DND-41 (cell line): Measurements from ENCODE around the gene GPER1.

Experiments
- ATAC-seq: fragments of 200-7000 bp; cut with Tn5 transposase; 3 replicates; pipeline ENCODE4 v1.9.1; 2021; ENCODE audit warnings: low read depth; ENCODE audit not compliant: insufficient read depth
- DNase-seq: peaks from one replicate; pipeline ENCODE4 v3.0.0-alpha.2; 2020
- H2AFZ ChIP-seq: 2 replicates; pipeline ENCODE4 v1.6.0; 2012; ENCODE audit warnings: low read depth, low read length
- H3K27ac ChIP-seq: 2 replicates; pipeline ENCODE4 v1.5.1; 2012; ENCODE audit warnings: low read length, inconsistent platforms
- H3K27me3 ChIP-seq: fragments of 200-600 bp; sonication (generic); 2 replicates; pipeline ENCODE4 v1.6.0; 2012; ENCODE audit warnings: low read length, mild to moderate bottlenecking, inconsistent platforms; ENCODE audit not compliant: insufficient read depth, poor library complexity
- H3K36me3 ChIP-seq: 2 replicates; pipeline ENCODE4 v1.5.1; 2012; ENCODE audit warnings: low read length, inconsistent platforms; ENCODE audit not compliant: insufficient read depth
- H3K4me1 ChIP-seq: 2 replicates; pipeline ENCODE4 v1.5.1; 2012; ENCODE audit warnings: mild to moderate bottlenecking, low read length; ENCODE audit not compliant: insufficient read depth
- H3K4me2 ChIP-seq: 2 replicates; pipeline ENCODE4 v1.6.0; 2012; ENCODE audit warnings: mild to moderate bottlenecking, moderate library complexity, low read length, inconsistent platforms; ENCODE audit not compliant: insufficient read depth
- H3K4me3 ChIP-seq, 2 experiments: fragments of 200-600 bp in 1 of 2; shearing (Covaris generic) in 1 of 2; 2 replicates each; pipeline ENCODE4 v1.5.1; 2012 to 2016; ENCODE audit warnings: inconsistent platforms in 2 of 2, low read length in 2 of 2, mild to moderate bottlenecking in 2 of 2, low read depth in 1 of 2, moderate library complexity in 1 of 2
- H3K79me2 ChIP-seq: 2 replicates; pipeline ENCODE4 v1.6.0; 2012; ENCODE audit warnings: low read length, inconsistent platforms; ENCODE audit not compliant: insufficient read depth
- H3K9ac ChIP-seq: 2 replicates; pipeline ENCODE4 v1.6.0; 2012; ENCODE audit warnings: low read depth, mild to moderate bottlenecking, inconsistent platforms, low read length, moderate library complexity
- H3K9me3 ChIP-seq: 2 replicates; pipeline ENCODE4 v1.5.1; 2012; ENCODE audit warnings: low read length, moderate library complexity, mild to moderate bottlenecking, inconsistent platforms; ENCODE audit not compliant: insufficient read depth, severe bottlenecking
- H4K20me1 ChIP-seq: 2 replicates; pipeline ENCODE4 v1.6.0; 2012; ENCODE audit warnings: low read length; ENCODE audit not compliant: insufficient read depth
- CTCF ChIP-seq: IDR thresholded peaks from 2 replicates; pipeline ENCODE4 v1.5.1; 2012; ENCODE audit warnings: borderline replicate concordance, low read length, moderate library complexity, mild to moderate bottlenecking; ENCODE audit not compliant: poor library complexity, severe bottlenecking; ENCODE audit errors: extremely low read depth
- EZH2 ChIP-seq: IDR thresholded peaks from 3 replicates; pipeline ENCODE4 v1.6.1; 2012; ENCODE audit warnings: borderline replicate concordance, low read depth, mild to moderate bottlenecking, moderate library complexity, low read length, inconsistent platforms; ENCODE audit not compliant: severe bottlenecking

Gene GPER1

GRCh38 chr7:1054438-1054837 is 33.5 kb upstream of the GPER1 start:
- Histone ChIP-seq H3K27me3 (no peaks in the 10 kb centered on the region), H3K36me3 (peaks cover 8% of the 10 kb centered on the region), H3K27ac (no peak overlapping the region), H3K4me3 (no peak overlapping the region), H3K4me2 (no peak overlapping the region), H3K4me1 (no peaks in the 10 kb centered on the region), H3K79me2 (no peaks in the 10 kb centered on the region), H3K9ac (no peak overlapping the region), H4K20me1 (peaks cover 34% of the 10 kb centered on the region), H3K9me3 (no peaks in the 10 kb centered on the region), H2AFZ (no peak overlapping the region)
- TF ChIP-seq CTCF (no peak), EZH2 (no peak)
- DNase-seq (no peak), ATAC-seq (no peak)

- H3K4me2 ChIP-seq: no peak overlapping the region
- H3K9me3 ChIP-seq: no peaks in the 10 kb centered on the region
- H3K27ac ChIP-seq: no peak overlapping the region
- no peak overlapping the region for H3K9ac ChIP-seq
- H3K27me3 ChIP-seq: no peaks in the 10 kb centered on the region
- H2AFZ ChIP-seq: no peak overlapping the region
- H3K4me3 ChIP-seq: no peak overlapping the region
- TF ChIP-seq CTCF (no peak), EZH2 (no peak)
- ATAC-seq: peak; percentile 45; the same call in 1 of the 3 replicates
- peaks cover 30% of the 10 kb centered on the region for H4K20me1 ChIP-seq
- no peaks in the 10 kb centered on the region for H3K4me1 ChIP-seq
- peaks cover 8% of the 10 kb centered on the region for H3K36me3 ChIP-seq
- no peaks in the 10 kb centered on the region for H3K79me2 ChIP-seq
- DNase-seq: peak; percentile 41
These were observed 33.0 kb upstream of the GPER1 start for GRCh38 chr7:1054861-1055450.

GRCh38 chr7:1055491-1055955 is 32.4 kb upstream of the GPER1 start:
- no peak overlapping the region for H3K9ac ChIP-seq
- H3K27ac ChIP-seq: no peak overlapping the region
- no peak for TF ChIP-seq EZH2
- no peak for TF ChIP-seq CTCF

More at GRCh38 chr7:1055491-1055955, 32.4 kb upstream of the GPER1 start:
- Histone ChIP-seq H3K4me2 (no peak overlapping the region), H3K79me2 (no peaks in the 10 kb centered on the region), H3K4me3 (no peak overlapping the region), H3K9me3 (no peaks in the 10 kb centered on the region), H4K20me1 (peaks cover 25% of the 10 kb centered on the region), H3K27me3 (no peaks in the 10 kb centered on the region), H3K4me1 (no peaks in the 10 kb centered on the region), H2AFZ (no peak overlapping the region), H3K36me3 (peaks cover 8% of the 10 kb centered on the region)
- DNase-seq (no peak), ATAC-seq (peak; percentile 22; the same call in 1 of the 3 replicates)
